GM12891 (cell line): ENCODE data around the gene GMCL1.

ENCODE experiments used
- POLR2A ChIP-seq: IDR thresholded peaks from 2 replicates; pipeline ENCODE4 v1.6.1; 2011; ENCODE audit warnings: low read depth, low read length, control low read depth
- POLR2AphosphoS5 ChIP-seq: IDR thresholded peaks from 2 replicates; pipeline ENCODE4 v1.6.1; 2011; ENCODE audit warnings: low read depth, low read length, control low read depth
- TAF1 ChIP-seq: IDR thresholded peaks from 2 replicates; pipeline ENCODE4 v1.6.1; 2011; ENCODE audit warnings: low read depth, low read length, control low read depth

- TF ChIP-seq POLR2AphosphoS5 (no peak), POLR2A (no peak), TAF1 (no peak)
Measured at GRCh38 chr2:69888451-69888850, 59.0 kb downstream of the GMCL1 start.
